ENCODE data around the gene UNC50. TPM values are rescaled to one million over a fixed set of nuclear protein-coding genes. Genes with fewer than 3 reads are reported as not detected.
"Not testable (repeated sequence)": the region's sequence is repeated elsewhere in the genome, so short reads cannot be mapped to it uniquely, and the experiment has no call there.

The UNC50 gene
- total RNA-seq, 1 donor from 2014 or later = 49.4 TPM

GRCh38 chr2:98649992-98650375 lies 41.6 kb downstream of the UNC50 start:
- Mint-ChIP-seq H3K4me1 (ENCODE audit: unreplicated experiment) (peaks cover 7% of the 10 kb centered on the region), H3K9me3 (no peaks in the 10 kb centered on the region), H3K27ac (no peak overlapping the region), H3K36me3 (no peaks in the 10 kb centered on the region), H3K4me3 (no peak overlapping the region), H3K27me3 (no peaks in the 10 kb centered on the region)
- DNase-seq (ENCODE audit: extremely low spot score, unreplicated experiment) = no peak
- TF ChIP-seq CTCF (conservative IDR thresholded peaks at IDR 0.05) = no peak

GRCh38 chr2:98650998-98651397 lies 42.6 kb downstream of the UNC50 start:
- no peak for DNase-seq (ENCODE audit: extremely low spot score, unreplicated experiment)
- Mint-ChIP-seq H3K4me1 (ENCODE audit: unreplicated experiment) (peaks cover 11% of the 10 kb centered on the region), H3K36me3 (no peaks in the 10 kb centered on the region), H3K27ac (no peak overlapping the region), H3K4me3 (no peak overlapping the region), H3K27me3 (no peaks in the 10 kb centered on the region), H3K9me3 (no peaks in the 10 kb centered on the region)
- no peak for TF ChIP-seq CTCF (conservative IDR thresholded peaks at IDR 0.05)

GRCh38 chr2:98654699-98655495 lies 46.5 kb downstream of the UNC50 start:
- no peak overlapping the region for H3K27ac Mint-ChIP-seq
- peaks cover 6% of the 10 kb centered on the region for H3K4me1 Mint-ChIP-seq (ENCODE audit: unreplicated experiment)
- no peaks in the 10 kb centered on the region for H3K27me3 Mint-ChIP-seq
- DNase-seq (ENCODE audit: extremely low spot score, unreplicated experiment) = no peak
- H3K9me3 Mint-ChIP-seq = peaks cover 4% of the 10 kb centered on the region
- H3K4me3 Mint-ChIP-seq = no peak overlapping the region
- no peaks in the 10 kb centered on the region for H3K36me3 Mint-ChIP-seq
- TF ChIP-seq CTCF (conservative IDR thresholded peaks at IDR 0.05) = no peak

- peaks cover 6% of the 10 kb centered on the region for H3K4me1 Mint-ChIP-seq (ENCODE audit: unreplicated experiment)
- no peak for TF ChIP-seq CTCF (conservative IDR thresholded peaks at IDR 0.05)
- H3K36me3 Mint-ChIP-seq = peaks cover 8% of the 10 kb centered on the region
- H3K27me3 Mint-ChIP-seq = no peaks in the 10 kb centered on the region
- no peak overlapping the region for H3K27ac Mint-ChIP-seq
- H3K9me3 Mint-ChIP-seq = peaks cover 12% of the 10 kb centered on the region
- no peak overlapping the region for H3K4me3 Mint-ChIP-seq
- no peak for DNase-seq (ENCODE audit: extremely low spot score, unreplicated experiment)
These were observed 48.4 kb downstream of the UNC50 start for GRCh38 chr2:98656800-98657199.

- H3K9me3 Mint-ChIP-seq = peaks cover 12% of the 10 kb centered on the region
- no peak for TF ChIP-seq CTCF (conservative IDR thresholded peaks at IDR 0.05)
- peaks cover 8% of the 10 kb centered on the region for H3K36me3 Mint-ChIP-seq
- no peak overlapping the region for H3K27ac Mint-ChIP-seq
- H3K4me3 Mint-ChIP-seq = no peak overlapping the region
- no peak for DNase-seq (ENCODE audit: extremely low spot score, unreplicated experiment)
- H3K27me3 Mint-ChIP-seq = no peaks in the 10 kb centered on the region
- peaks cover 6% of the 10 kb centered on the region for H3K4me1 Mint-ChIP-seq (ENCODE audit: unreplicated experiment)
These were observed 50.6 kb downstream of the UNC50 start for GRCh38 chr2:98658816-98659490.

GRCh38 chr2:98659491-98659840 lies 51.1 kb downstream of the UNC50 start:
- not testable (repeated sequence) for H3K36me3 Mint-ChIP-seq; H3K4me3 Mint-ChIP-seq; H3K27me3 Mint-ChIP-seq; H3K4me1 Mint-ChIP-seq (ENCODE audit: unreplicated experiment); DNase-seq (ENCODE audit: extremely low spot score, unreplicated experiment); H3K27ac Mint-ChIP-seq
- peaks cover 12% of the 10 kb centered on the region for H3K9me3 Mint-ChIP-seq
